Measurements from ENCODE around the gene DUS3L.
"Not testable (repeated sequence)": the region's sequence is repeated elsewhere in the genome, so short reads cannot be mapped to it uniquely, and the experiment has no call there.

The DUS3L gene

DNA sequence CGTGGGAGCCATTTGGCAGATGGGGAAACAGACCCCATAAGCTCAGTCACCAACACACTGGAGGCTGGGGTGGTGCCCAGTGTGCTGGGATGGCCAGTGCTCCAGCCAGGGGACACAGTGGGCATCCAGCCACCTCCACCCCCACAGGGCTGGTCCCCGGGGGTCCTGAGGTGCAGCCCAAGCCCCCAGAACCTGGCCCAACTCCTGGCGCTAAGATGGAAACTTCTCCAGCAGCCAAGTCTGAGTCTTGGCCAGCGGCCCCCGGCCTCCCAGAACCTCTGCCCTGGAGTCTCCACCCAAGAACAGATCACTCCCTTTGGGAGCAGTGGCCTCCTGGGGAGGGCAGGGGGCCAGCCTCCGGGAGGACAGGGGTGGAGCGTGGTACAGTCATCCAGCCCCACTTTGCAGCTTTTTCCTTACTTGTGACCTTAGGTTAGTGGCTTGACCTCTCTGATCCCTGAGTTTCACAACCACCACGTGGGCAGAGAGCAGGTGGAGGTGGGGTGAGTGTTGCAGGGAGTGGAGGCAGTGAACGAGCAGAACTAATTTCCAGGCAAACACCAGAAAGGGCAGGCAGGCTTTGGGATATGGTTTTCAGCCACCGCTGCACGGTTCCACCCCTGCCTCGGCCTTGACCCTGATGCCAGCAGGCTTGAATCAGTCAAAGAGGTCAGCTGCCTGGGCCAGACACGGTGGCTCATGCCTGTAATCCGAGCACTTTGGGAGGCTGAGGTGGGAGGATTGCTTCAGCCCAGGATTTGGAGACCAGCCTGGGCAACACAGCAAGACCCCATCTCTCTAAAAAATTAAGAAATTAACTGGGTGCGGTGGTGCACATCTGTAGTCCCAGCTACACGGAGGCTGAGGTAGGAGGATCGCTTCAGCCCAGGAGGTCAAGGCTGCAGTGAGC lies 9.7 kb upstream of the DUS3L start:
- no peak for DNase-seq (ENCODE audit: low spot score)

DNA sequence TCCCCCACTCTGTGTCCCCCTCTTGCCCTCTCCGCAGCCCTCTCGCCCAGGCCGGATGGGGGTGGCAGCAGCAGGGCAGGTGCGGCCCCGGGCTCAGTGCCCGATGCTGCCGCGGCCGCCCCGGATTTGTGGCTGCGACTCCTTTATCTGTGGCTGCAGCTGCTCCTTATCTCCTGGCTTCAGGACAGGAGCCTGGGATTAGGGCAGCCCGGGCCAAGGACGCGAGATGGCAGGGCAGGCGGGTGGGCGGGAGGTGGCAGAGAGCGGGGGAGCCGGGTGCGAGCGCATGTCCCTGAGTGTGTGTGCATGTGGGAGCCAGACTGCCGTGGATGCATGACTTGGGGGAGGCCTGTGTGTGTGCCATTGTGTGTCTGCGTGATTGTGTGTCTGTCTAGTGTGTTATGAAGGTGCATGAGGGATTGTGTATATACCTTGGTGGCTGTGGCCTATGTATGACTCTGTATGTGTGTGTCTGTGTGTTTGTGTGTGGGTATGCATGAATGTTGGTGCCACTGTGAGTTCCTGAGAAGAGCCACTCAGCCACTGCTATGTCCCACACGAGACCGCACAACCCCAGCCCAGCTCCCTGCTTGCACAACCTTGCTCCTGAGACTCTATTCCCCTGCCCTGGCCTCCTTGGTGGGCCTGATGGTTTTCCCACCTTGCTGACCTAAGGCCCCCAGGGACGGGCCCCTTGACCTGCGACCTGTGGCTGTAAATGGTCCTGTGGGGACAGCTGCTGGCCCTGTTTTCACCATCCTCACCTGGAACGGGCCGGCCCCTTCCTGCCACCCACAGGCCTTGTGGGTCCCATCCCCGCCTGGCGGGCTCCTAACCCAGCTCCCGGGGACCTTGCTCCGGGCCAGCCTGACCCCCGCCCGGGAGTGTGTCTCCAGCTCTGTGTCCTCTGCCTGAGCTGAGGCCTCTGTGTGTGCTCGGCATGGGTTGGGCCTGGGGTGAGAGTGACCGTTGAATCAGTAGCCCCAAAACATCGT lies 8.6 kb upstream of the DUS3L start:
- no peak for DNase-seq (ENCODE audit: low spot score)

GRCh38 chr19:5798244-5798643 lies 7.3 kb upstream of the DUS3L start:
- no peak for DNase-seq (ENCODE audit: low spot score)

DNA sequence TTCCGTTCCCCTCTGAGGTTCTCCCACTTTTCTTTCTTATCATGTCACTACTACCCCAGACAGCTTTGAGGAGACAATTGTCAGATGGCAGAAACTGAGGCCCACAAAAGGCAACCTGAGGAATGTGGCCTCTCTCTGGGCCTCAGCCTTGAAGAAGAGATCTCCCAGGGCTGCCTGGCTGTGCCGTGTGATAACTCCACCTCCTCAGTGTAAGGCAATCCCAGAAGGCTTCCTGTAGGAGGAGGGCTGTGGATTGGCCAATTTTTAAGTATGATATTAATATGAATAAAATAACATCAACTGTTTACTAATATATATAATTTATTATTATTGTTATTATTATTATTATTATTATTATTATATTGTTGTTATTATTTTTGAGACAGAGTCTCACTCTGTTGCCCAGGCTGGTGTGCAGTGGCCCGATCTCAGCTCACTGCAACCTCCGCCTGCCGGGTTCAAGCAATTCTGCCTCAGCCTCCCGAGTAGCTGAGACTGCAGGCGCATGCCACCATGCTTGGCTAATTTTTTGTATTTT lies 4.5 kb upstream of the DUS3L start:
- DNase-seq (ENCODE audit: low spot score), result no peak

- DNase-seq (ENCODE audit: low spot score), result no peak
Observed at GRCh38 chr19:5793188-5793587, 2.2 kb upstream of the DUS3L start.

- no peak for DNase-seq (ENCODE audit: low spot score)
Observed at GRCh38 chr19:5792224-5792623, 1.3 kb upstream of the DUS3L start.

DNA sequence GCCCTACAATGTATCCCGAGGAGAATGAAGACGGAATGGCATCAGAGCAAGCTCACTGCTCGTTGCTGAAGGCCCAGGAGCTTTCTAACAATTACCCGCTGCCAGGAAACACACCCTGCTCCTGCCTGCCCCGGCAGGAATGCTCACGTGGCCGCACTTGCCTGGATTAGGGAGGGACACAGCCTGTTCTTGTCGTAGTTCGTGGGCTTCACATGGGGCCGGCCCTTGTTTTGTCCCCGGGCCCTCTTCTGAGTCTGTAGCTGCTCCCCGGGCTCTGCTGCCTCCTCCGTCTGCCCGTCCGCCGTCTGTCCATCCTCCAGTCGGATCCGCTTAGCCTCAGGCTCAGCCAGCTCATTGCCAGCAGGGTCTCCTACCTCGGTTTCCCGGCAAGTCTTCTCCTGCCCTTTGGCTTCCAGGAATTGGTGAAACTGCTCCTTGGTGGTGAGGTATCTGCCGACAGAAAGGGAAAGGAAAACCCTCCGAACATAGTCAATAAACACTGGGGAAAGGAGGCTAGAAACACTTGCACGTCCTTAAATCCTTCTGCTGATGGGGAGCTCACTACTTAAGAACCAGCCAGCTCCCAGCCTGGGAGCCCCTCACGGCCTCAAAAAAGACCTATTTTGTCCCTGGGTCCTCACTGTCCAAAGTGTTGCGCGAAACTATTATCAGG lies 941 bp downstream of the DUS3L start:
- DNase-seq (ENCODE audit: low spot score), result no peak

GRCh38 chr19:5789351-5789761 lies 1.6 kb downstream of the DUS3L start:
- no peak for DNase-seq (ENCODE audit: low spot score)

DNA sequence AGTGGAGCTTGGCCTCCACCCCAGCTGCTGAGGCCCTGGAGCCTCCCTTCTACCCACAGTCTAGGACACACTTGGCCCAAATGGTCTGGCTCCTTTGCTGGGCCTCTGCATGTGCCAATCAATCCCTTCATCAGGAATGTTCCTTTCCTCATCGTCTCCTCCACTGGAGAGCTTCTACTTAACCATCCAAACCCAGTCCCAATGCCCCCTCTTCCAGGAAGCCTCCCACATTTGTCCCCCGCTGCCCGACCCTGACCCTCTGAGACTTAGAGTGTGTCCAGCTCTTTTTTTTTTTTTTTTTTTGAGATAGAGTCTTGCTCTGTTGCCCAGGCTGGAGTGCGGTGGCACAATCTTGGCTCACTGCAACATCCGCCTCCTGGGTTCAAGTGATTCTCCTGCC lies 2.5 kb downstream of the DUS3L start:
- no peak for DNase-seq (ENCODE audit: low spot score)

DNA sequence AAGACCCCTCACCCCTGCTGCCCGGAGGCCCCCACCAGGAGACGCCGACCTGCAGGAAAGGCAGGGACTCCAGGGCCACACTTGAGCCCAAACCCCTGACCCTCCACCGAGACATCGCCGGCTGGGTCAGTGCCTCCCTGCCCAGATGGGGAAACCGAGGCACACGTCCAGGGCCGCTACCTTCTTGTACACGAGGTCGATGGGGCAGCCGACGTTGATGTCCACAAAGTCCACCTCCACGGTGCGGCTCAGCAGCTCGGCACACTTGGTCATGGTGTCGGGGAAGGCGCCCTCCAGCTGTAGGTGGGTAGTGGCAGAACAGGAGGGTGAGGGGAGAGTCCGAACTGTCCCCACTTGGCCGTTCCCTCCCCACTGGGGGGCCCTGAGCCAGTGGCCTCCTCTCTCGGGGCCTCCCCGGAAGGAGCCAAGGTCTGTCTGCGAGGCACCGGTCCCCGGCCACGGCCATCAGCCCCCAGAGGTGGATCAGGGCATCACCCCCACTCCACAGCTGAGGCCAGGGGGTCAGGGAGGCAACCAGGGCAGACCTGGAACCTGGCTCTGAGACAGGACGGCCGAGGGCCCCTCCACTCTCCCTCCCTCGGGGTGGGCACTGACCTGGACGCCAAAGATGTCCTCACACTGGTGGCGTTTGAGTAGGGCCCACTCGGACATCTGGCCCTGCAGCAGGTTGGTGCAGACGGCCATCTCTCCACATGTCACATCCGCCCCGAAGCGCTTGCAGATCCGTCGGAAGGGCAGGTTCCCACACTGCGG lies 3.4 kb downstream of the DUS3L start:
- DNase-seq (ENCODE audit: low spot score), result no peak

DNA sequence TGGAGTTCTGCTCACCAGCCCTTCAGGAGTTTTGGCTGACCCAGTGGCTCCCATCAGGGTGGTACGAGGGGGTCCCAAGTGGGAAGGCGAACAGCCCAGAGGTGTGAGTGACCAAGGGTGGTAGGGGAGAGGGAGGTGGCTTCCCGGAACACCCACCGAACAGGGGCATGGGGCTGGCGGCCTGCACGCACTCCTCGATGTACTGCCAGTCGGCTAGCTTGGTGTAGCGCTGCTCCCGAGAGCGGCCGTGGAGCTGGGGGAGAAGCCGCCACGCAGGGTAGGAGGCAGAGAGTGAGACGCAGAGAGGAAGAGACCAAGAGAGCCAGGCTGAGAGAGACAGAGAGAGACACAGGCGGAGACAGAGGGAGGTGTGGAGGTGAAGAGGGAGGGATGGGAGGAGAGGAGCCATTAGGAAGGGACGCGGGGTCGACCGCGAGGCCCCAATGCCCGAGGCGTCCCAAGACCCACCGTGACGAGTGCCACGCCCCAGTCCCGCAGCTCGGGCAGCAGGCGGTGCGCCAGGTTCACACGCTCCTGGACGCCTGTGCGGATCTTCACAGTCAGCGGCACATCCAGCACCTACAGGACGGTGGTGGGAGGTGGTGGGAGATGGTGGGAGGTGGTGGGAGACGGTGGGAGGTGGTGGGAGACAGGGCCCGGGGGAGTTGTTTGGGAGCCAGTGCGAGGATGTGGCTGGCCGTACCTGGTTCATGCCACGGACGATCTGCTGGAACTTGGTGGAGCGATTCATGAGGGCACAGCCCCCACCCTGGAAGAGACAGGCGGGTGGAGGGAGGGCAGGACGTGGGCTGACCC lies 4.2 kb downstream of the DUS3L start:
- no peak for DNase-seq (ENCODE audit: low spot score)

- no peak for DNase-seq (ENCODE audit: low spot score)
Observed at GRCh38 chr19:5785423-5785822, 5.5 kb downstream of the DUS3L start.

- no peak for DNase-seq (ENCODE audit: low spot score)
Observed at GRCh38 chr19:5784581-5785147, 6.3 kb downstream of the DUS3L start, which contains the start of gene PRR22. Gene PRR22 (minus strand): TSS chr19:5784746. CDS start chr19:5784660, 86 bp downstream.

DNA sequence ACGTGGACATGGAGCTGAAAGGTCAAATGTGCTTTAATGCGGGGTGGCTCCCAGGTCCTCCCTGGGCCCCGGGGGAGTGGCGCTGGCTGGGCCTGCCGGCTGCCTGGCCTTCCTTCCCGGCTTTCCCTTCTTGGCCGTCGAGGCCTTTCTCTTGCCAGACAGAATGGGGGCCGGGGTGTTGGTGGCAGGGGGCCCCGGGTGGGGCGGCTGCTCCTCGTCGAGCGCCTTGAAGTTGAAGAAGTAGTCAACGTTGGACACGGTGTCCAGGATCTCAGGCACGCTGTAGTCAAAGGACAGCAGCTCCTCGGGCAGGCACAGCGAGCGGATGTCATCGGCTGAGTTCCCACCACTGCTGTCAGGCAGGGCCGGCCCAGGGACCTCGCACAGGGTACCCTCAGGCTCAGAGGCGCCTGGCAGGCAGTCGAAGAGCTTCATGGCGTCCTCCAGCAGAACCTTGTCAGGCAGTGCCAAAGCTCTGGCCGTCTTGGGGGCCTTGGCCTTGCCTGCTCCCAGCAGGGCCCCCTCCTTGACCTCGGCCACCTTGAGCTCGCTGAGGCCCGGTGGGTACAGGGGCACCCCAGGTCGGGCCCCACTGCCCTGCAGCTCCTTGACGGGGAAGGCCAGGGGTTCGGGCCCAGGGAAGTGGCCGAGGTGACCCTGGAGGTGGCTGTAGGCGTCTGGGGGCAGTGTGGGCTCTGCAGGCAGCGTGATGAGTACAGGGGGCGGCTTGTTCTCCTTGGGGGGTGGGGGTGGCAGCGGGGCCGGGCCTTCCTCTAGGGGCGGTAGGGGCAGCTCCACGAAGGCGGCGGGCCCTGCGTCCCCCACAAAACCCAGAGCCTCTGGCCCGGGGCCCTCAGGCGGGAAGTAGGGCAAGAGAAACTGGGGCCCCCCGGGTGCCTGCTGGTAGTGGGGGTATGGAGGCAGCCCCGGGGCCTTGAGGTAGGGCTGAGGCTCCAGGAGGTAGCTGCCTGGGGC lies 7.7 kb downstream of the DUS3L start:
- no peak for DNase-seq (ENCODE audit: low spot score)

DNA sequence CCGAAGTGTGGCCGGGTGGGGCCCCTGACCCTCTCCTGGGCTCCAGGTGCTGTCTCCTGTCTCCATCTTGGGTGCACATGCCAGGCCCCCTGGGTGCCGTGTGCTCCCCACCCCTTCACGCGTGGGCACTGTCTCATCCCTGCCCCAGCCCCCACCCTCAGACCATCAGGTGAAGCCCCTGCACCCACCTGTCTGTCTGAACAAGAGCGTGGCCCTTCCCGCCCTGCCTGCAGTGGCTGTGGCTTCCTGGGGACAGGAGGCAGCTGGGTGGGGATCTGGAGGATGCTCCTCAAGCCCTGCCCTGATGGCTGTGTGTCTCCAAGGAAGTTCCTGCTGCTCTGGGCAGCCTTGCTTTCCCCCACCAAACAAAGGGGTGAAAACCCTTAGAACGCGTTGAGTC lies 8.6 kb downstream of the DUS3L start:
- no peak for DNase-seq (ENCODE audit: low spot score)

GRCh38 chr19:5780916-5781315 lies 10.0 kb downstream of the DUS3L start:
- DNase-seq (ENCODE audit: low spot score), result not testable (repeated sequence)

- no peak for DNase-seq (ENCODE audit: low spot score)
Observed at GRCh38 chr19:5778402-5778801, 12.6 kb downstream of the DUS3L start.

- no peak for DNase-seq (ENCODE audit: low spot score)
Observed at GRCh38 chr19:5775668-5776309, 15.2 kb downstream of the DUS3L start.
